Loucy (cell line): Measurements from ENCODE around the gene CHN1.

Experiments
- H2AFZ ChIP-seq: fragments of 200-600 bp; sonication (generic); 2 replicates; pipeline ENCODE4 v1.6.0; 2016; ENCODE audit warnings: antibody characterized with exemption, mild to moderate bottlenecking, low read length, moderate library complexity
- H3F3A ChIP-seq: fragments of 200-600 bp; 2 replicates; pipeline ENCODE4 v1.6.0; 2016; ENCODE audit warnings: antibody characterized with exemption, low read depth, mild to moderate bottlenecking
- H3K27me3 ChIP-seq: fragments of 200-600 bp; sonication (generic); 2 replicates; pipeline ENCODE4 v1.6.1; 2014; ENCODE audit warnings: low read length, mild to moderate bottlenecking; ENCODE audit not compliant: insufficient read depth, poor library complexity, severe bottlenecking
- H3K36me3 ChIP-seq: fragments of 200-600 bp; sonication (generic); 2 replicates; pipeline ENCODE4 v1.6.1; 2016; ENCODE audit warnings: low read length; ENCODE audit not compliant: insufficient read depth
- H3K4me1 ChIP-seq: fragments of 200-600 bp; sonication (generic); 2 replicates; pipeline ENCODE4 v1.5.1; 2014; ENCODE audit warnings: low read length, mild to moderate bottlenecking; ENCODE audit not compliant: insufficient read depth, poor library complexity, severe bottlenecking
- H3K4me2 ChIP-seq: fragments of 200-600 bp; sonication (generic); 2 replicates; pipeline ENCODE4 v1.6.0; 2014; ENCODE audit warnings: antibody characterized with exemption, low read length, low read depth, mild to moderate bottlenecking; ENCODE audit not compliant: poor library complexity, severe bottlenecking
- H3K4me3 ChIP-seq: fragments of 200-600 bp; sonication (generic); 2 replicates; pipeline ENCODE4 v1.5.1; 2014; ENCODE audit warnings: low read length, mild to moderate bottlenecking, mixed read lengths; ENCODE audit not compliant: poor library complexity, severe bottlenecking
- H3K79me2 ChIP-seq: fragments of 200-600 bp; sonication (generic); 2 replicates; pipeline ENCODE4 v1.6.1; 2014; ENCODE audit warnings: low read length; ENCODE audit not compliant: insufficient read depth
- H3K9ac ChIP-seq: fragments of 200-600 bp; sonication (generic); 2 replicates; pipeline ENCODE4 v1.6.0; 2014; ENCODE audit warnings: mild to moderate bottlenecking, low read depth, low read length, moderate library complexity; ENCODE audit not compliant: poor library complexity, severe bottlenecking
- H3K9me2 ChIP-seq: fragments of 200-600 bp; sonication (generic); replicated peaks from 2 replicates; pipeline ENCODE4 v1.6.1; 2016; ENCODE audit warnings: low read depth, low read length, mixed read lengths
- H3K9me3 ChIP-seq: fragments of 200-600 bp; sonication (generic); 2 replicates; pipeline ENCODE4 v1.6.1; 2014; ENCODE audit warnings: mild to moderate bottlenecking, antibody characterized with exemption, low read length, low read depth; ENCODE audit not compliant: insufficient read depth
- H4K20me1 ChIP-seq: fragments of 200-600 bp; sonication (generic); 2 replicates; pipeline ENCODE4 v1.6.0; 2014; ENCODE audit warnings: antibody characterized with exemption, low read length, mild to moderate bottlenecking; ENCODE audit not compliant: insufficient read depth, poor library complexity, severe bottlenecking
- CTCF ChIP-seq: fragments of 200-600 bp; sonication (generic); conservative IDR thresholded peaks from 2 replicates; pipeline ENCODE4 v1.5.1; 2014; ENCODE audit warnings: mild to moderate bottlenecking, antibody characterized with exemption, low read length
- EZH2phosphoT487 ChIP-seq: fragments of 200-600 bp; IDR thresholded peaks from 2 replicates; pipeline ENCODE4 v1.6.1; 2018; ENCODE audit warnings: antibody characterized with exemption, mild to moderate bottlenecking, moderate library complexity, borderline replicate concordance

Gene CHN1

GRCh38 chr2:175002547-175003274 is 2.5 kb downstream of the CHN1 start:
- no peaks in the 10 kb centered on the region for H3K9me3 ChIP-seq
- no peaks in the 10 kb centered on the region for H3K79me2 ChIP-seq
- H4K20me1 ChIP-seq = no peaks in the 10 kb centered on the region
- TF ChIP-seq CTCF = no peak
- TF ChIP-seq EZH2phosphoT487 = no peak
- no peaks in the 10 kb centered on the region for H3K36me3 ChIP-seq
- H3K9ac ChIP-seq = no peak overlapping the region
- H3K4me3 ChIP-seq = no peak overlapping the region
- no peaks in the 10 kb centered on the region for H3F3A ChIP-seq
- H2AFZ ChIP-seq = no peak overlapping the region
- H3K4me2 ChIP-seq = no peak overlapping the region
- H3K4me1 ChIP-seq = no peaks in the 10 kb centered on the region
- H3K27me3 ChIP-seq = no peaks in the 10 kb centered on the region
- no peaks in the 10 kb centered on the region for H3K9me2 ChIP-seq

- Histone ChIP-seq H3K36me3 (no peaks in the 10 kb centered on the region), H3K9me3 (no peaks in the 10 kb centered on the region), H3K4me2 (no peak overlapping the region), H3K9me2 (no peaks in the 10 kb centered on the region), H3K9ac (no peak overlapping the region), H3K79me2 (no peaks in the 10 kb centered on the region), H3F3A (no peaks in the 10 kb centered on the region), H4K20me1 (no peaks in the 10 kb centered on the region), H3K4me3 (no peak overlapping the region), H2AFZ (no peak overlapping the region), H3K4me1 (no peaks in the 10 kb centered on the region), H3K27me3 (no peaks in the 10 kb centered on the region)
- TF ChIP-seq CTCF (no peak), EZH2phosphoT487 (no peak)
Measured at GRCh38 chr2:175001566-175001965, 3.6 kb downstream of the CHN1 start.

- TF ChIP-seq CTCF (no peak), EZH2phosphoT487 (no peak)
- Histone ChIP-seq H3K9ac (no peak overlapping the region), H3K4me2 (no peak overlapping the region), H3K4me3 (no peak overlapping the region), H3K9me2 (no peaks in the 10 kb centered on the region), H3K9me3 (no peaks in the 10 kb centered on the region), H2AFZ (no peak overlapping the region), H4K20me1 (no peaks in the 10 kb centered on the region), H3F3A (no peaks in the 10 kb centered on the region), H3K4me1 (no peaks in the 10 kb centered on the region), H3K36me3 (no peaks in the 10 kb centered on the region), H3K79me2 (no peaks in the 10 kb centered on the region), H3K27me3 (no peaks in the 10 kb centered on the region)
Measured at GRCh38 chr2:174997110-174997509, 8.1 kb downstream of the CHN1 start.
